Lower leg skin (tissue), 4 donors: ENCODE results near the gene AUH. TPM values are rescaled to one million over a fixed set of nuclear protein-coding genes. Genes with fewer than 3 reads are reported as not detected.
A peak's percentile ranks its signal among the peaks of the same experiment; 100 is the strongest.

Source experiments
- DNase-seq, 2 donors: peaks; one replicate each; pipeline ENCODE4 v3.0.0-alpha.2; 2019; ENCODE audit warnings: low spot score in 2 of 2
- H3K4me3 ChIP-seq: fragments of 200-600 bp; sonication (generic); 2 replicates; pipeline ENCODE4 v1.5.1; 2017; ENCODE audit warnings: mild to moderate bottlenecking, low read depth; ENCODE audit not compliant: poor library complexity, severe bottlenecking
- CTCF ChIP-seq, 3 donors: fragments of 450-650 bp; IDR thresholded peaks; one replicate each; pipeline ENCODE4 v1.5.1; 2016; ENCODE audit warnings: antibody characterized with exemption in 3 of 3, mild to moderate bottlenecking in 3 of 3, moderate library complexity in 2 of 3
- POLR2A ChIP-seq, 2 donors: fragments of 450-650 bp; IDR thresholded peaks; one replicate each; pipeline ENCODE4 v1.6.1; 2016 to 2017; ENCODE audit warnings: antibody characterized with exemption in 2 of 2, mild to moderate bottlenecking in 1 of 2, moderate library complexity in 1 of 2
- WGBS, 2 donors: methylation state at CpG; one replicate each; pipeline ENCODE4 v1.1.5; 2018; 5-methylcytosine and 5-hydroxymethylcytosine counted together
- intact Hi-C: fragments of 100-400 bp; cut with DNase I; formaldehyde crosslinking; loops from one replicate; pipeline ENCODE4 v1.15.0; 2023; ENCODE audit warnings: low total_unique reads
- total RNA-seq, 4 donors: library from RNA; depleted of rRNA; stranded (reverse); fragments of >200 nt; gene quantifications; one replicate each; pipeline ENCODE4 v1.1.0, GENCODE V29; 2016

Gene AUH
- total RNA-seq, 4 donors from 2014 or later = 30.7 to 54.4 (median 32.4) TPM

DNA sequence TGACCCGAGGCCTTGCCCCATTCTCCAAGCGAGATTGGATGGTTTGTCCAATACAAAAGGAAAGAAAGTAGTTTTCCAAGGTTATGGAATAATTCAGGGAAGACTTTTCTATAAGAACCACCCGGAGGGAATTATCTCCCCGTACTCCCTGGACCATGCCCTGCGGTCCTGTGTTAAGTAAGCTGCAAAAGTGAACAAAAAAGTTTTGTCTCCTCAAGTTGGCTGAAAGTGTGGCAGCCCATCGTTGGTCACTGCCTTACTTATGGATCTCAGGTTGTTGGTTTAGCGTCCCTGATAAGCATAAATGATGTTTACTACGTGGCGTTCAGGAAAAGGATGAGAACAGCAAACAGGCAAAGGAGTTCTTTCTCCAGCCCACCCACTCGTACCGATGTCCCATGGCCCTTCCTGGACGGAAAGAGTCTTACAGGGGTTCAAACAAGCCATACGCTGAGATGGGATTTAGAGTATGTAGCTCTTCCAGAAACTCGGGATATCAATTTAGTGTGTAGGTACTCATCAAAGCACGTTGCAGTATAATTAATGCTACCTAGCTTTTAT is 413 bp upstream of the AUH start:
- WGBS, 2 donors = 35 to 48% methylated on average over 14 to 15 of the region's 15 CpGs
- no peak for DNase-seq
- intact Hi-C loops = loop anchor here (10.0 kb wide), 1 partner anchor 57 kb away; no protein-coding TSS in a partner anchor
- no peak overlapping the region for H3K4me3 ChIP-seq
- TF ChIP-seq POLR2A (IDR thresholded peaks at IDR 0.05) = no peak
- TF ChIP-seq CTCF (IDR thresholded peaks at IDR 0.05) = no peak

DNA sequence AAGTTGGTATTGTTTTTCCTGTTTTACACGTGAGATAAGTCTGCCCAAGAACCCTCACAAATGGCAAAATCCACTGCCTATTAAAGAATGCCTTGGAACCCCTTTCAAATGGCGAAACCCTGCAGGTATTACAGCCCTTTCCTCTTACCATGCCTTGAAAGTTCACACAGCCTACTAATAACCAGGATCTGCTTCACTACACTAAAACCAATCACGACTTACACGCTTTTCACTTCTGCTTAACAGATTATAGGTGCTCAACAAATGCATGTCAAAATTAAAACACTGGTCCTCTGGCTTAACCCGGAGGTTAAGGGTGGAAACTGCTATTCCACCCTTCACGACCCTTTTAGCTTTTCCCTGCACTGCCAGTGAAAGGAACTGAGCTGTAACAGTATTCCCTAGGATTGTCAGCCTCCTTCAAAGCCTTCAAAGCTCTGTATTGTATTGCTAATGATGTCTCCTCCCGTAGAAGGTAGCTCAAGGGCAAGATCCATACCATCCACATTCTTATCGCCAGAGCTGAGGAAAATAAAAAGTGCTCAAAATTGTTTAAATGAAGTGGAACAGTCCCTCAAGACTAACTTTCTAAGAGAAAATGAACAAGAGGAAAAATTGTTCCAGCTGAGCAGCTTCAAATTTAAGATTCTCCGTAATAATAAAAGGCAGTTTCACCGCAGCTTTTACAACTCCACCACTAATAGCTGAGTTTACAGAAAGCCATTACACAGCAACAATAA is 997 bp downstream of the AUH start:
- TF ChIP-seq CTCF (IDR thresholded peaks at IDR 0.05) = no peak
- no peak for TF ChIP-seq POLR2A (IDR thresholded peaks at IDR 0.05)
- 12 to 17% methylated on average over 10 of the region's 10 CpGs for WGBS, 2 donors
- peak overlapping the region; percentile 97 for H3K4me3 ChIP-seq
- intact Hi-C loops = loop anchor here (10.0 kb wide), 1 partner anchor 56 kb away; no protein-coding TSS in a partner anchor
- no peak for DNase-seq

GRCh38 chr9:91359734-91360470 is 1.8 kb downstream of the AUH start:
- TF ChIP-seq POLR2A (IDR thresholded peaks at IDR 0.05) (no peak), CTCF (IDR thresholded peaks at IDR 0.05) (no peak)
- intact Hi-C loops = loop anchor here (10.0 kb wide), 1 partner anchor 55 kb away; no protein-coding TSS in a partner anchor
- WGBS, 2 donors = 54 to 58% methylated on average over 7 of the region's 7 CpGs
- DNase-seq = no peak
- H3K4me3 ChIP-seq = no peak overlapping the region

GRCh38 chr9:91359083-91359482 is 2.6 kb downstream of the AUH start:
- intact Hi-C loops = no loop called here
- H3K4me3 ChIP-seq = no peak overlapping the region
- WGBS, 2 donors = 80 to 84% methylated on average over 2 of the region's 2 CpGs
- no peak for DNase-seq
- TF ChIP-seq POLR2A (IDR thresholded peaks at IDR 0.05) = no peak
- TF ChIP-seq CTCF (IDR thresholded peaks at IDR 0.05) = no peak

DNA sequence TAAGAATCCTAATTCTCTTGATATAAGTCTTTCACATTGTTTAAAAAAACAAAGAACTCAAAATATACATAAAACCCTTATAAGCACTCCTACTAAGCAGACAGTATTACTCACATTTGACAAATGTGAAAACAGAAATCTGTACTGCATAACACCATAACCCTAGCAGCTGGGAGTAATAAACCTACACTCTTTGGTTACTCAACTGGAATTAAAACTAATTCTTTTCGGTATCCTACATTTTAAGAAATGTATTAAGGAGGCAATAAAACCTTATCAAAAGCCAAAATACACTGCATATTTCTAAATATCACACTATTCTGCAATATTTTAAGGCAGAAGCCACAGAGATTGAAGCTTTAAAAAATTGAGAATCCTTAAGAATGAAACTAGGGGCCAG is 6.8 kb downstream of the AUH start:
- intact Hi-C loops = no loop called here
- H3K4me3 ChIP-seq = no peak overlapping the region
- TF ChIP-seq CTCF (IDR thresholded peaks at IDR 0.05) (no peak), POLR2A (IDR thresholded peaks at IDR 0.05) (no peak)
- no peak for DNase-seq
- WGBS, 2 donors = 80 to 85% methylated on average over 1 of the region's 1 CpG
